GM10266 (cell line): Measurements from ENCODE around the gene GP2.

Experiments
- DNase-seq: peaks from one replicate; pipeline ENCODE4 v3.0.0; 2012; ENCODE audit errors: extremely low spot score
- CTCF ChIP-seq: IDR thresholded peaks from 2 replicates; pipeline ENCODE4 v1.5.1; 2012; ENCODE audit warnings: mild to moderate bottlenecking, low read depth; ENCODE audit not compliant: control insufficient read depth, insufficient read depth; ENCODE audit errors: missing control alignments

Gene GP2

GRCh38 chr16:20291208-20292206, 35.8 kb downstream of the GP2 start:
- DNase-seq = no peak
- no peak for TF ChIP-seq CTCF

GRCh38 chr16:20289571-20289970, 37.7 kb downstream of the GP2 start:
- DNase-seq = no peak
- TF ChIP-seq CTCF = no peak

GRCh38 chr16:20285993-20286499, 41.3 kb downstream of the GP2 start:
- TF ChIP-seq CTCF = no peak
- no peak for DNase-seq

- no peak for TF ChIP-seq CTCF
- no peak for DNase-seq
These were observed 47.1 kb downstream of the GP2 start for GRCh38 chr16:20280259-20280658.

- no peak for DNase-seq
- no peak for TF ChIP-seq CTCF
These were observed 55.4 kb downstream of the GP2 start for GRCh38 chr16:20271893-20272292.

- no peak for TF ChIP-seq CTCF
- DNase-seq = no peak
These were observed 58.9 kb downstream of the GP2 start for GRCh38 chr16:20268409-20268808.

GRCh38 chr16:20265019-20265418, 62.3 kb downstream of the GP2 start:
- DNase-seq = no peak
- no peak for TF ChIP-seq CTCF
